ENCODE data around the gene ACSS1. TPM values are rescaled to one million over a fixed set of nuclear protein-coding genes. Genes with fewer than 3 reads are reported as not detected.
"Not testable (repeated sequence)": the region's sequence is repeated elsewhere in the genome, so short reads cannot be mapped to it uniquely, and the experiment has no call there.

ACSS1 gene
- total and polyA plus RNA-seq, 2 of the 8 experiments (the other 6 are each of a cell fraction or from before 2014, with no cell fraction given): 2.6 to 3.4 TPM

GRCh38 chr20:25003002-25003401 is 54.9 kb downstream of the ACSS1 start (continued):
- TF ChIP-seq HDAC6 (IDR thresholded peaks at IDR 0.05; ENCODE audit: low read depth, low read length): no peak
- TF ChIP-seq TAF7 (optimal IDR thresholded peaks at IDR 0.05; ENCODE audit: borderline replicate concordance, low read depth, low read length): no peak
- no peak for TF ChIP-seq RBBP5 (IDR thresholded peaks at IDR 0.05; ENCODE audit: borderline replicate concordance, low read depth, low read length)
- no peak for TF ChIP-seq BRCA1 (IDR thresholded peaks at IDR 0.05; ENCODE audit: low read depth, low read length)
- TF ChIP-seq TCF12 (IDR thresholded peaks at IDR 0.05; ENCODE audit: low read depth, low read length): no peak
- no peak for TF ChIP-seq SP1 (IDR thresholded peaks at IDR 0.05; ENCODE audit: low read depth, low read length)

DNA sequence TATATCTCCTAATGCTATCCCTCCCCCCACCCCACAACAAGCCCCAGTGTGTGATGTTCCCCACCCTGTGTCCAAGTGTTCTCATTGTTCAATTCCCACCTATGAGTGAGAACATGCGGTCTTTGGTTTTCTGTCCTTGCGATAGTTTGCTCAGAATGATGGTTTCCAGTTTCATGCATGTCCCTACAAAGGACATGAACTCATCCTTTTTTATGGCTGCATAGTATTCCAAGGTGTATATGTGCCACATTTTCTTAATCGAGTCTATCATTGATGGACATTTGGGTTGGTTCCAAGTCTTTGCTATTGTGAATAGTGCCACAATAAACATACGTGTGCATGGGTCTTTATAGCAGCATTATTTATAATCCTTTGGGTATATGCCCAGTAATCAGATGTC is 56.6 kb downstream of the ACSS1 start:
- H2BK20ac ChIP-seq (ENCODE audit: low read length); H4K8ac ChIP-seq (ENCODE audit: extremely low read depth, insufficient read depth, low read length); H3K9me3 ChIP-seq (ENCODE audit: insufficient read depth in 2 of 2, low read depth in 1 of 2, low read length in 1 of 2); H3K18ac ChIP-seq (ENCODE audit: extremely low read depth, low read length); H3K79me1 ChIP-seq (ENCODE audit: low read depth, low read length); H4K20me1 ChIP-seq (replicated peaks in 1 of 2; ENCODE audit: control insufficient read depth in 1 of 2, insufficient read depth in 2 of 2, low read length in 2 of 2); H3K27me3 ChIP-seq (replicated peaks in 1 of 4; ENCODE audit: control insufficient read depth in 3 of 4, extremely low read depth in 1 of 4, insufficient read depth in 3 of 4, low read length in 3 of 4); H3K9ac ChIP-seq (replicated peaks in 1 of 4; ENCODE audit: extremely low read depth in 1 of 4, low read depth in 3 of 4, low read length in 3 of 4); H3K56ac ChIP-seq (replicated peaks; ENCODE audit: insufficient read length, low read depth, low read length); H3K79me2 ChIP-seq (ENCODE audit: control insufficient read depth in 1 of 2, insufficient read depth in 2 of 2, low read length in 2 of 2); FAIRE-seq; H3K23me2 ChIP-seq (ENCODE audit: low read depth, low read length); H3K4me3 ChIP-seq (ENCODE audit: extremely low read depth in 1 of 4, insufficient read depth in 2 of 4, low read depth in 3 of 4, low read length in 4 of 4); H3K4me1 ChIP-seq (replicated peaks in 1 of 4; ENCODE audit: control insufficient read depth in 3 of 4, insufficient read depth in 4 of 4, low read length in 3 of 4); H2AFZ ChIP-seq (ENCODE audit: low read length); H3K27ac ChIP-seq (ENCODE audit: low read depth, low read length); POLR2A ChIA-PET (ENCODE audit: partially characterized antibody); H2BK15ac ChIP-seq (ENCODE audit: low read length); H3K14ac ChIP-seq (ENCODE audit: insufficient read length); H3K36me3 ChIP-seq (ENCODE audit: control insufficient read depth in 2 of 4, insufficient read depth in 4 of 4, low read length in 3 of 4); H3K4me2 ChIP-seq (ENCODE audit: insufficient read depth in 1 of 2, low read depth in 2 of 2, low read length in 2 of 2); H3K4ac ChIP-seq (replicated peaks; ENCODE audit: insufficient read length, low read depth, low read length); H2BK5ac ChIP-seq (ENCODE audit: low read depth, low read length); DNase-seq (ENCODE audit: low read depth in 1 of 2, low spot score in 2 of 2); H2AK5ac ChIP-seq (ENCODE audit: low read depth, low read length); H2BK12ac ChIP-seq (ENCODE audit: low read depth, low read length); H2BK120ac ChIP-seq (replicated peaks; ENCODE audit: low read depth, low read length); H4K91ac ChIP-seq (replicated peaks; ENCODE audit: insufficient read length, low read length); H4K5ac ChIP-seq (ENCODE audit: insufficient read length, low read depth, low read length); H3K23ac ChIP-seq (ENCODE audit: insufficient read length): not testable (repeated sequence)
- 84% methylated on average over 4 of the region's 4 CpGs; no CpG with 5 or more reads in 1 of the 2 experiments for WGBS, 2 experiments (ENCODE audit: extremely low coverage in 1 of 2, insufficient coverage in 1 of 2, insufficient read length in 1 of 2, insufficient replicate concordance in 2 of 2, low coverage in 1 of 2, low lambda C conversion rate in 2 of 2, missing lambda C conversion rate in 1 of 2)
- CTCF ChIA-PET (ENCODE audit: partially characterized antibody): interaction anchor here (0.7 kb wide), 1 partner anchor 64 kb away, joined by 3 read pairs; no protein-coding TSS in a partner anchor
